K562 (cell line): ENCODE results near the gene CLCNKB. TPM values are rescaled to one million over a fixed set of nuclear protein-coding genes. Genes with fewer than 3 reads are reported as not detected.
A peak's percentile ranks its signal among the peaks of the same experiment; 100 is the strongest.

Source experiments
- BCL6 ChIP-seq: fragments of 250-450 bp; sonication (Bioruptor Pico); IDR thresholded peaks from 2 replicates; pipeline ENCODE4 v1.4.0; 2020
- ETV6 ChIP-seq, 3 experiments: fragments of 150-350 bp in 1 of 3; sonication (generic) in 1 of 3; formaldehyde crosslinking in 1 of 3; IDR thresholded peaks; 2 replicates each; pipeline versions ENCODE4 v1.6.1 to v1.8.0; 2014 to 2022; ENCODE audit warnings: borderline replicate concordance in 2 of 3, low read depth in 2 of 3, antibody characterized with exemption in 1 of 3, low read length in 1 of 3, mild to moderate bottlenecking in 1 of 3, missing genetic modification reagents in 1 of 3
- EZH2 ChIP-seq: IDR thresholded peaks from 2 replicates; pipeline ENCODE4 v1.6.1; 2012; ENCODE audit warnings: low read depth, mild to moderate bottlenecking, inconsistent platforms, low read length, borderline replicate concordance
- HCFC1 ChIP-seq: IDR thresholded peaks from 2 replicates; pipeline ENCODE4 v1.6.1; 2012; ENCODE audit warnings: low read depth, low read length, improper control_type of control experiment
- L3MBTL2 ChIP-seq: fragments of 450-650 bp; IDR thresholded peaks from 2 replicates; pipeline ENCODE4 v1.6.1; 2016; ENCODE audit warnings: mild to moderate bottlenecking, moderate library complexity
- RBM39 ChIP-seq: fragments of 200-400 bp; formaldehyde crosslinking; optimal IDR thresholded peaks from 2 replicates; pipeline ENCODE3; 2018; ENCODE audit warnings: low read depth, low read length
- RFX7 ChIP-seq: fragments of 250-450 bp; sonication (Bioruptor Pico); IDR thresholded peaks from 2 replicates; pipeline ENCODE4 v1.5.1; 2021; ENCODE audit warnings: mild to moderate bottlenecking
- SMAD4 ChIP-seq: fragments of 250-450 bp; sonication (Bioruptor Pico); conservative IDR thresholded peaks from 2 replicates; pipeline ENCODE4 v1.8.0; 2021; ENCODE audit warnings: inconsistent platforms, mild to moderate bottlenecking, moderate library complexity
- TCF3 ChIP-seq: sonication (generic); formaldehyde crosslinking; IDR thresholded peaks from 2 replicates; pipeline ENCODE4 v1.4.0; 2020; ENCODE audit warnings: mild to moderate bottlenecking, missing genetic modification reagents
- ZBTB7A ChIP-seq: IDR thresholded peaks from 2 replicates; pipeline ENCODE4 v1.6.1; 2011; ENCODE audit warnings: low read depth, mild to moderate bottlenecking, low read length, moderate library complexity, borderline replicate concordance; ENCODE audit not compliant: control insufficient read depth
- ZKSCAN8 ChIP-seq: fragments of 200-800 bp; sonication (Bioruptor generic); IDR thresholded peaks from 2 replicates; pipeline ENCODE4 v1.6.1; 2016; ENCODE audit warnings: missing genetic modification characterization, missing compliant biosample characterization
- polyA plus RNA-seq, 8 experiments: library from polyadenylated mRNA; depleted of rRNA in 4 of 8; stranded (reverse) in 5 of 8; unstranded in 3 of 8; fragments of >200 nt; fragmentation: Nextera tagmentation in 2 of 8; fragmentation: Illumina TruSeq in 1 of 8; extraction: Ambion mirVana in 2 of 8; extraction: Trizol in 1 of 8; gene quantifications; 2 replicates each; pipeline versions ENCODE4 v1.2.1 to v1.2.3, GENCODE V29; 2011 to 2014; ENCODE audit warnings: inconsistent platforms in 1 of 8, missing spikeins in 1 of 8
- total RNA-seq, 7 experiments: library from RNA; depleted of rRNA in 6 of 7; stranded (reverse); fragments of >200 nt in 6 of 7; fragmentation: Illumina TruSeq in 2 of 7; extraction: Trizol in 2 of 7; gene quantifications; 2 replicates each; pipeline versions ENCODE4 v1.2.1 to v1.2.3, GENCODE V29; 2011 to 2021; ENCODE audit warnings: low replicate concordance in 1 of 7
- TF ChIP-seq, protein P1 (sequence below): sonication (generic); formaldehyde crosslinking; IDR thresholded peaks from 2 replicates; pipeline ENCODE4 v1.8.1; 2023; ENCODE audit warnings: mild to moderate bottlenecking, missing genetic modification reagents, moderate library complexity
- TF ChIP-seq, protein P2 (sequence below), 2 experiments: fragments of 450-650 bp in 1 of 2; sonication (generic) in 1 of 2; formaldehyde crosslinking in 1 of 2; IDR thresholded peaks; 2 replicates each; pipeline versions ENCODE4 v1.7.1 to v1.9.0; 2016 to 2022; ENCODE audit warnings: inconsistent platforms in 1 of 2, mild to moderate bottlenecking in 1 of 2, missing genetic modification reagents in 1 of 2

CLCNKB gene
- total and polyA plus RNA-seq, 9 of the 15 experiments (the other 6 are each of a cell fraction or from before 2014, with no cell fraction given) = 0.08 to 1.7 (median 0.64) TPM

DNA sequence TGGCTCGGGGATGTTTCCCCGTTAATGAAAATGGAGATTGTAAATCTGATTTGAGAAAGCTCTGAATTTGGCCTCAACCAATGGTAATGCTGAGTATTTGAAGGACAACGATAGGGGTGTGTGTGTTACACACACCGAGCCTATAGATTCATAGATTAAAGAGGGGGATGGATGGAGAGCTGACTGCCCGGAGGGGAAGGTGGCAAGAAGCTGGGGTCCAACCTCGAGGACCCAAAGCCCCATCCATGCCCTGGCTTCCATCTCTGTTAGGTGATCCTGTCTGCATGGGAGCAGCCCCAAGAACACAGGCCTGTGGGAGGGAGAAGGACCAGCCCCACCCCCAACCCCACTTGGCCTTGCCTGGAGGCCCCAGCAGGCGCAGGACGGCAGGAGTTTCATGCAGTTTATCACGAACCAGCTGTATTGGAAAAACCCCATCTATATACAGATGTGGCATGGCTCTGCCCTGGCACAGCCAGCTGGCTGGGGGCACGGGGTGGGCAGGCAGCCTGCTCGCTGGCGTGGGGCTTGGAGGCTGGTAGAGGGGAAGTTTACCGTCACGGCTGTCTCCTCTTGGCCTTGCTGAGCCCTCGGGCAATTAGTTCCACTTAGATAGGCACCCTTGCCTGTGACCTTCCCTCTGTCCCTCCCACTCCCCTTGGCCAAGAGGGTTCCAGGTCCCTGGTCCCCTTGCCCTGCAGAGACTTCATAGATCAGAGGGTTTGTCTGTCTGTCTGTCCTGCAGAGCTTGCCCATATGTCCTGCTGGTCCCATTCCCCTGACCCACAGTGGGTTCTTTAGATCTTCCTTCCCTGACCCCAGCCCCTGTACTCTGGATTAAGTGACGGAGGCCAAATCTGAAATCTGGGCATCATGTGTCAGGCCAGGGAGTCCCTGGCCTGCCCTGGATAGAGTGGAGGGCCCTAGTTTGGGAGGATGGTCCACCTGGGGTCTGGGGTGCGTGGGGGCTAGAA is 28.8 kb upstream of the CLCNKB start (continued):
- TF ChIP-seq ETV6 (IDR thresholded peaks at IDR 0.05; ENCODE audit: borderline replicate concordance in 1 of 2, low read depth in 2 of 2, low read length in 1 of 2) = peak in 1 of 2 experiments; percentile 26; a peak in 1 of 4 replicates
- no peak for TF ChIP-seq ETV6 (CRISPR knock-in tag; IDR thresholded peaks at IDR 0.05; ENCODE audit: borderline replicate concordance)
- TF ChIP-seq BCL6 (CRISPR knock-in tag) = no peak
- TF ChIP-seq, protein P1, sequence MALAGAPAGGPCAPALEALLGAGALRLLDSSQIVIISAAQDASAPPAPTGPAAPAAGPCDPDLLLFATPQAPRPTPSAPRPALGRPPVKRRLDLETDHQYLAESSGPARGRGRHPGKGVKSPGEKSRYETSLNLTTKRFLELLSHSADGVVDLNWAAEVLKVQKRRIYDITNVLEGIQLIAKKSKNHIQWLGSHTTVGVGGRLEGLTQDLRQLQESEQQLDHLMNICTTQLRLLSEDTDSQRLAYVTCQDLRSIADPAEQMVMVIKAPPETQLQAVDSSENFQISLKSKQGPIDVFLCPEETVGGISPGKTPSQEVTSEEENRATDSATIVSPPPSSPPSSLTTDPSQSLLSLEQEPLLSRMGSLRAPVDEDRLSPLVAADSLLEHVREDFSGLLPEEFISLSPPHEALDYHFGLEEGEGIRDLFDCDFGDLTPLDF (CRISPR knock-in tag) = 0 out of 2 replicates have a peak, but pooled peaks have one; percentile 43
- TF ChIP-seq RFX7 (CRISPR knock-in tag) = no peak
- TF ChIP-seq HCFC1 = peak; percentile 10; the same call in 1 of the 2 replicates
- no peak; the same call in 1 of the 2 replicates for TF ChIP-seq ZBTB7A
- TF ChIP-seq, protein P2, sequence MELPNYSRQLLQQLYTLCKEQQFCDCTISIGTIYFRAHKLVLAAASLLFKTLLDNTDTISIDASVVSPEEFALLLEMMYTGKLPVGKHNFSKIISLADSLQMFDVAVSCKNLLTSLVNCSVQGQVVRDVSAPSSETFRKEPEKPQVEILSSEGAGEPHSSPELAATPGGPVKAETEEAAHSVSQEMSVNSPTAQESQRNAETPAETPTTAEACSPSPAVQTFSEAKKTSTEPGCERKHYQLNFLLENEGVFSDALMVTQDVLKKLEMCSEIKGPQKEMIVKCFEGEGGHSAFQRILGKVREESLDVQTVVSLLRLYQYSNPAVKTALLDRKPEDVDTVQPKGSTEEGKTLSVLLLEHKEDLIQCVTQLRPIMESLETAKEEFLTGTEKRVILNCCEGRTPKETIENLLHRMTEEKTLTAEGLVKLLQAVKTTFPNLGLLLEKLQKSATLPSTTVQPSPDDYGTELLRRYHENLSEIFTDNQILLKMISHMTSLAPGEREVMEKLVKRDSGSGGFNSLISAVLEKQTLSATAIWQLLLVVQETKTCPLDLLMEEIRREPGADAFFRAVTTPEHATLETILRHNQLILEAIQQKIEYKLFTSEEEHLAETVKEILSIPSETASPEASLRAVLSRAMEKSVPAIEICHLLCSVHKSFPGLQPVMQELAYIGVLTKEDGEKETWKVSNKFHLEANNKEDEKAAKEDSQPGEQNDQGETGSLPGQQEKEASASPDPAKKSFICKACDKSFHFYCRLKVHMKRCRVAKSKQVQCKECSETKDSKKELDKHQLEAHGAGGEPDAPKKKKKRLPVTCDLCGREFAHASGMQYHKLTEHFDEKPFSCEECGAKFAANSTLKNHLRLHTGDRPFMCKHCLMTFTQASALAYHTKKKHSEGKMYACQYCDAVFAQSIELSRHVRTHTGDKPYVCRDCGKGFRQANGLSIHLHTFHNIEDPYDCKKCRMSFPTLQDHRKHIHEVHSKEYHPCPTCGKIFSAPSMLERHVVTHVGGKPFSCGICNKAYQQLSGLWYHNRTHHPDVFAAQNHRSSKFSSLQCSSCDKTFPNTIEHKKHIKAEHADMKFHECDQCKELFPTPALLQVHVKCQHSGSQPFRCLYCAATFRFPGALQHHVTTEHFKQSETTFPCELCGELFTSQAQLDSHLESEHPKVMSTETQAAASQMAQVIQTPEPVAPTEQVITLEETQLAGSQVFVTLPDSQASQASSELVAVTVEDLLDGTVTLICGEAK (IDR thresholded peaks at IDR 0.05) = no peak
- TF ChIP-seq, protein P2 (CRISPR knock-in tag; IDR thresholded peaks at IDR 0.05) = no peak
- TF ChIP-seq SMAD4 (CRISPR knock-in tag) = 0 out of 2 replicates have a peak, but pooled peaks have one; percentile 40
- TF ChIP-seq L3MBTL2 = peak; percentile 93
- no peak for TF ChIP-seq EZH2
- TF ChIP-seq ZKSCAN8 (CRISPR knock-in tag) = no peak
- TF ChIP-seq RBM39 = no peak
- TF ChIP-seq TCF3 (CRISPR knock-in tag) = peak; percentile 9; the same call in 1 of the 2 replicates
